Ramos (cell line): ENCODE measurements around the gene ZNF724.

Source experiments
- in situ Hi-C: fragments of 300-500 bp; cut with MboI; formaldehyde crosslinking; loops from one replicate; pipeline ENCODE4 v1.14.3; 2022; ENCODE audit warnings: low sequenced_read_pairs; ENCODE audit not compliant: unreplicated experiment

ZNF724 gene

GRCh38 chr19:23254141-23254910 lies 4.1 kb upstream of the ZNF724 start:
- in situ Hi-C loops = loop anchor here (25.0 kb wide), 1 partner anchor 433 kb away; the partner anchor contains the start of gene ZNF675

GRCh38 chr19:23253256-23253655 lies 3.1 kb upstream of the ZNF724 start:
- in situ Hi-C loops = loop anchor here (25.0 kb wide), 1 partner anchor 434 kb away; the partner anchor contains the start of gene ZNF675

GRCh38 chr19:23241419-23241818 lies 8.8 kb downstream of the ZNF724 start:
- in situ Hi-C loops = no loop called here

- in situ Hi-C loops = no loop called here
Observed at GRCh38 chr19:23222998-23223652, 27.1 kb downstream of the ZNF724 start.

- in situ Hi-C loops = no loop called here
Observed at GRCh38 chr19:23203841-23204344, 46.3 kb downstream of the ZNF724 start.

GRCh38 chr19:23190341-23190740 lies 59.9 kb downstream of the ZNF724 start:
- in situ Hi-C loops = no loop called here

- in situ Hi-C loops = no loop called here
Observed at GRCh38 chr19:23183251-23183650, 66.9 kb downstream of the ZNF724 start.
